Neural cell (in vitro differentiated cells): ENCODE measurements around the gene MRTFA. TPM values are rescaled to one million over a fixed set of nuclear protein-coding genes. Genes with fewer than 3 reads are reported as not detected.

Experiments
- H2AFZ ChIP-seq: fragments of 200-600, 300-800 bp; sonication (generic), shearing (Covaris generic); 2 replicates; pipeline ENCODE4 v1.6.0; 2014; ENCODE audit warnings: low read depth, mild to moderate bottlenecking, antibody characterized with exemption, low read length, moderate library complexity
- H3F3A ChIP-seq: fragments of 200-600 bp; shearing (Covaris generic); 2 replicates; pipeline ENCODE4 v1.6.1; 2016; ENCODE audit warnings: mild to moderate bottlenecking, moderate library complexity, mixed read lengths, antibody characterized with exemption, low read length; ENCODE audit not compliant: insufficient read depth, poor library complexity, severe bottlenecking
- H3K27ac ChIP-seq: fragments of 200-600, 300-800 bp; sonication (generic), shearing (Covaris generic); 2 replicates; pipeline ENCODE4 v1.5.1; 2014; ENCODE audit warnings: mild to moderate bottlenecking, low read length, moderate library complexity
- H3K27me3 ChIP-seq: fragments of 300-800, 200-600 bp; sonication (generic), shearing (Covaris generic); 2 replicates; pipeline ENCODE4 v1.6.0; 2014; ENCODE audit warnings: mild to moderate bottlenecking, low read depth, low read length, moderate library complexity; ENCODE audit not compliant: insufficient read depth
- H3K36me3 ChIP-seq: fragments of 300-800, 200-600 bp; sonication (generic), shearing (Covaris generic); 2 replicates; pipeline ENCODE4 v1.5.1; 2014; ENCODE audit warnings: mild to moderate bottlenecking, antibody characterized with exemption, low read length, moderate library complexity; ENCODE audit not compliant: insufficient read depth
- H3K4me2 ChIP-seq: fragments of 300-800, 200-600 bp; sonication (generic), shearing (Covaris generic); 2 replicates; pipeline ENCODE4 v1.6.0; 2014; ENCODE audit warnings: mild to moderate bottlenecking, low read length
- H3K4me3 ChIP-seq: fragments of 300-800, 200-600 bp; sonication (generic), shearing (Covaris generic); 2 replicates; pipeline ENCODE4 v1.5.1; 2014; ENCODE audit warnings: mild to moderate bottlenecking, low read length, moderate library complexity
- H3K79me2 ChIP-seq: fragments of 200-600 bp; shearing (Covaris generic); replicated peaks from 2 replicates; pipeline ENCODE4 v1.6.0; 2014; ENCODE audit warnings: mild to moderate bottlenecking, low read length, moderate library complexity; ENCODE audit not compliant: insufficient read depth
- H3K9ac ChIP-seq: fragments of 300-800, 200-600 bp; sonication (generic), shearing (Covaris generic); 2 replicates; pipeline ENCODE4 v1.6.1; 2016; ENCODE audit warnings: mild to moderate bottlenecking, low read length, mixed read lengths
- H3K9me2 ChIP-seq: fragments of 200-600 bp; shearing (Covaris generic); 2 replicates; pipeline ENCODE4 v1.6.1; 2016; ENCODE audit warnings: mild to moderate bottlenecking, low read length, mixed read lengths; ENCODE audit not compliant: insufficient read depth
- H3K9me3 ChIP-seq: fragments of 200-600, 300-800 bp; sonication (generic), shearing (Covaris generic); 2 replicates; pipeline ENCODE4 v1.6.1; 2016; ENCODE audit warnings: mild to moderate bottlenecking, mixed run types, low read length, moderate library complexity, mixed read lengths
- H4K20me1 ChIP-seq: fragments of 200-600 bp; shearing (Covaris generic); 2 replicates; pipeline ENCODE4 v1.6.1; 2016; ENCODE audit warnings: mild to moderate bottlenecking, mixed run types; ENCODE audit not compliant: insufficient read depth
- CTCF ChIP-seq: fragments of 450-650 bp; IDR thresholded peaks from 2 replicates; pipeline ENCODE4 v1.5.1; 2014; ENCODE audit warnings: antibody characterized with exemption, mild to moderate bottlenecking, moderate library complexity; ENCODE audit not compliant: poor library complexity, severe bottlenecking
- EP300 ChIP-seq: fragments of 450-650 bp; conservative IDR thresholded peaks from 2 replicates; pipeline ENCODE4 v1.6.1; 2014; ENCODE audit warnings: antibody characterized with exemption, mild to moderate bottlenecking, moderate library complexity; ENCODE audit not compliant: poor library complexity, severe bottlenecking
- EZH2 ChIP-seq: fragments of 200-600, 300-800 bp; shearing (Covaris generic), sonication (generic); IDR thresholded peaks from 2 replicates; pipeline ENCODE4 v1.6.1; 2014; ENCODE audit warnings: antibody characterized with exemption, low read length, borderline replicate concordance, mild to moderate bottlenecking; ENCODE audit not compliant: insufficient read depth, poor library complexity, severe bottlenecking
- MXI1 ChIP-seq: fragments of 450-650 bp; conservative IDR thresholded peaks from 2 replicates; pipeline ENCODE4 v1.6.1; 2014; ENCODE audit warnings: antibody characterized with exemption, mild to moderate bottlenecking; ENCODE audit not compliant: poor library complexity, severe bottlenecking
- POLR2AphosphoS5 ChIP-seq: IDR thresholded peaks from 2 replicates; pipeline ENCODE4 v1.6.1; 2012
- RAD21 ChIP-seq: fragments of 450-650 bp; conservative IDR thresholded peaks from 2 replicates; pipeline ENCODE4 v1.6.1; 2014; ENCODE audit warnings: antibody characterized with exemption, mild to moderate bottlenecking, moderate library complexity
- SMC3 ChIP-seq: fragments of 450-650 bp; conservative IDR thresholded peaks from 2 replicates; pipeline ENCODE4 v1.6.1; 2014; ENCODE audit warnings: antibody characterized with exemption, mild to moderate bottlenecking, moderate library complexity; ENCODE audit not compliant: poor library complexity
- TAF1 ChIP-seq: IDR thresholded peaks from 2 replicates; pipeline ENCODE4 v1.6.1; 2012; ENCODE audit warnings: low read depth
- polyA plus RNA-seq: library from polyadenylated mRNA; depleted of rRNA; stranded (reverse); fragments of >200 nt; gene quantifications from 2 replicates; pipeline ENCODE4 v1.2.3, GENCODE V29; 2014
- TF ChIP-seq, protein P1 (sequence below): IDR thresholded peaks from 2 replicates; pipeline ENCODE4 v1.6.1; 2012; ENCODE audit warnings: borderline replicate concordance

The MRTFA gene
- polyA plus RNA-seq, 1 donor from 2014 or later: 19.3 TPM

DNA sequence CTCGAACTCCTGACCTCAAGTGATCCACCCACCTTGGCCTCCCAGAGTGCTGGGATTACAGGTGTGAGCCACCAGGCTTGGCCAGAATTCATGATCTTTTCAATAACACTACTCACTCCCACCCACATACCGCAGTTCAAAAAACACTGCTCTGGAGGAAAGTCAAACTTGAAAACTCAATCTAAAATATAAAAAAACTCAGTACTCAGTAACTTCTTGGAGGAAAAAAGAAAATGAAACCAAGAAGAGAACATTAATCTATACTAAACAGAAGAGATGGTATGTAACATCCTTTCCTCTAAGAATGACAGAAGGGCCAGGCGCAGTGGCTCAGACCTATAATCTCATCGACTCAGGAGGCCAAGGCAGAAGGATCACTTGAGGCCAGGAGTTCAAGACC, 58.3 kb downstream of the MRTFA start:
- Histone ChIP-seq H3K4me2 (no peak overlapping the region), H3F3A (no peaks in the 10 kb centered on the region), H3K9me3 (no peaks in the 10 kb centered on the region), H3K27ac (no peak overlapping the region), H4K20me1 (no peaks in the 10 kb centered on the region), H2AFZ (no peak overlapping the region), H3K36me3 (no peaks in the 10 kb centered on the region), H3K4me3 (no peak overlapping the region), H3K9ac (no peak overlapping the region), H3K79me2 (peaks cover 4% of the 10 kb centered on the region), H3K9me2 (no peaks in the 10 kb centered on the region), H3K27me3 (no peaks in the 10 kb centered on the region)
- TF ChIP-seq RAD21 (no peak), CTCF (no peak), EP300 (no peak), MXI1 (no peak), EZH2 (no peak), POLR2AphosphoS5 (no peak), SMC3 (no peak), TAF1 (no peak)
- TF ChIP-seq, protein P1, sequence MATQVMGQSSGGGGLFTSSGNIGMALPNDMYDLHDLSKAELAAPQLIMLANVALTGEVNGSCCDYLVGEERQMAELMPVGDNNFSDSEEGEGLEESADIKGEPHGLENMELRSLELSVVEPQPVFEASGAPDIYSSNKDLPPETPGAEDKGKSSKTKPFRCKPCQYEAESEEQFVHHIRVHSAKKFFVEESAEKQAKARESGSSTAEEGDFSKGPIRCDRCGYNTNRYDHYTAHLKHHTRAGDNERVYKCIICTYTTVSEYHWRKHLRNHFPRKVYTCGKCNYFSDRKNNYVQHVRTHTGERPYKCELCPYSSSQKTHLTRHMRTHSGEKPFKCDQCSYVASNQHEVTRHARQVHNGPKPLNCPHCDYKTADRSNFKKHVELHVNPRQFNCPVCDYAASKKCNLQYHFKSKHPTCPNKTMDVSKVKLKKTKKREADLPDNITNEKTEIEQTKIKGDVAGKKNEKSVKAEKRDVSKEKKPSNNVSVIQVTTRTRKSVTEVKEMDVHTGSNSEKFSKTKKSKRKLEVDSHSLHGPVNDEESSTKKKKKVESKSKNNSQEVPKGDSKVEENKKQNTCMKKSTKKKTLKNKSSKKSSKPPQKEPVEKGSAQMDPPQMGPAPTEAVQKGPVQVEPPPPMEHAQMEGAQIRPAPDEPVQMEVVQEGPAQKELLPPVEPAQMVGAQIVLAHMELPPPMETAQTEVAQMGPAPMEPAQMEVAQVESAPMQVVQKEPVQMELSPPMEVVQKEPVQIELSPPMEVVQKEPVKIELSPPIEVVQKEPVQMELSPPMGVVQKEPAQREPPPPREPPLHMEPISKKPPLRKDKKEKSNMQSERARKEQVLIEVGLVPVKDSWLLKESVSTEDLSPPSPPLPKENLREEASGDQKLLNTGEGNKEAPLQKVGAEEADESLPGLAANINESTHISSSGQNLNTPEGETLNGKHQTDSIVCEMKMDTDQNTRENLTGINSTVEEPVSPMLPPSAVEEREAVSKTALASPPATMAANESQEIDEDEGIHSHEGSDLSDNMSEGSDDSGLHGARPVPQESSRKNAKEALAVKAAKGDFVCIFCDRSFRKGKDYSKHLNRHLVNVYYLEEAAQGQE: no peak

DNA sequence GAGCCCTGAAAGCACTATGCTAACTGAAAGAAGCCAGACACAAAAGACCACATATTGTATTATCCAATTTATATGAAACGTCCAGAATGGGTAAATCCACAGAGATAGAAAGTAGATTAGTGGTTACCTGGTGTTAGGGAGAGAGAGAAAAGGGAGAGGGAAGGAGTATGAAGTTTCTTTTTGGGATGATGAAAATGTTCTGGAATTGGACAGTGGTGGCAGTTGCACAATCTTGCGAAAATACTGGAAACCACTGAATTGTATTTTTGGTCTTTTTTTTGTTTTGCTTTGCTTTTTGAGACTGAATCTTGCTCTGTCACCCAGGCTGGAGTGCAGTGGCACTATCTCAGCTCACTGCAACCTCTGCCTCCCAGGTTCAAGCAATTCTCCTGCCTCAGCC, 63.5 kb downstream of the MRTFA start:
- Histone ChIP-seq H2AFZ (no peak overlapping the region), H3K4me3 (no peak overlapping the region), H3K9me2 (no peaks in the 10 kb centered on the region), H3K9ac (no peak overlapping the region), H3K27ac (no peak overlapping the region), H3K4me2 (no peak overlapping the region), H3K36me3 (no peaks in the 10 kb centered on the region), H3K27me3 (no peaks in the 10 kb centered on the region), H4K20me1 (no peaks in the 10 kb centered on the region), H3K79me2 (peaks cover 10% of the 10 kb centered on the region), H3F3A (no peaks in the 10 kb centered on the region), H3K9me3 (no peaks in the 10 kb centered on the region)
- no peak for TF ChIP-seq RAD21
- TF ChIP-seq, protein P1: no peak
- TF ChIP-seq SMC3: no peak
- no peak for TF ChIP-seq POLR2AphosphoS5
- TF ChIP-seq TAF1: no peak
- TF ChIP-seq EZH2: no peak
- TF ChIP-seq MXI1: no peak
- TF ChIP-seq EP300: no peak
- no peak for TF ChIP-seq CTCF
